HL-60 (cell line): ENCODE measurements around the gene HEYL.

Source experiments
- CTCF ChIP-seq: IDR thresholded peaks from one replicate; pipeline ENCODE4 v1.5.1; 2011; ENCODE audit warnings: low read length, control low read depth, inconsistent platforms; ENCODE audit not compliant: insufficient read depth
- GABPA ChIP-seq: IDR thresholded peaks from 2 replicates; pipeline ENCODE4 v1.6.1; 2012; ENCODE audit warnings: low read depth
- POLR2AphosphoS5 ChIP-seq: IDR thresholded peaks from 2 replicates; pipeline ENCODE4 v1.6.1; 2012; ENCODE audit warnings: low read depth
- SPI1 ChIP-seq: IDR thresholded peaks from 2 replicates; pipeline ENCODE4 v1.6.1; 2012; ENCODE audit warnings: low read depth, mild to moderate bottlenecking, borderline replicate concordance
- TF ChIP-seq, protein P1 (sequence below): IDR thresholded peaks from 2 replicates; pipeline ENCODE4 v1.6.1; 2012; ENCODE audit warnings: low read depth; ENCODE audit not compliant: insufficient replicate concordance

DNA sequence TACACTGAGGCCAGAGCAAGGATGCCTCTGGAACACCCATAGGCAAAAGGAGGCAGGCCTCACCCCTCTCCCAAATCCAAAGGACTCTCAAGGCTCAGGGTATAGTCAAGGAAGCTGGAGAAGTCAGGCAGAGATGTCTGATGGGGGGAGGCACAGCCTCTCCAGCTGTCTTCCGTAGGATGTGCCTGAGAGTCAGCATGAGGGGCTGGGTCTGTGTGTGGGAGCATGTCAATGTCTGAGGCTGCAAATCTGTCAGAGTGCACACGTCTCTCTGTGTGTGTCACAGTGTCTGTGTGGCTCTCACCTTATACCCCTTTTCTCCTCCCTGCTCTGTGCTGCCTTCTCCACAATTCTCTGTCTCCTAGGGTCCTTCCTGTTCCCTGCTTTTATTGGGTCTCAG lies 47.8 kb upstream of the HEYL start:
- TF ChIP-seq, protein P1, sequence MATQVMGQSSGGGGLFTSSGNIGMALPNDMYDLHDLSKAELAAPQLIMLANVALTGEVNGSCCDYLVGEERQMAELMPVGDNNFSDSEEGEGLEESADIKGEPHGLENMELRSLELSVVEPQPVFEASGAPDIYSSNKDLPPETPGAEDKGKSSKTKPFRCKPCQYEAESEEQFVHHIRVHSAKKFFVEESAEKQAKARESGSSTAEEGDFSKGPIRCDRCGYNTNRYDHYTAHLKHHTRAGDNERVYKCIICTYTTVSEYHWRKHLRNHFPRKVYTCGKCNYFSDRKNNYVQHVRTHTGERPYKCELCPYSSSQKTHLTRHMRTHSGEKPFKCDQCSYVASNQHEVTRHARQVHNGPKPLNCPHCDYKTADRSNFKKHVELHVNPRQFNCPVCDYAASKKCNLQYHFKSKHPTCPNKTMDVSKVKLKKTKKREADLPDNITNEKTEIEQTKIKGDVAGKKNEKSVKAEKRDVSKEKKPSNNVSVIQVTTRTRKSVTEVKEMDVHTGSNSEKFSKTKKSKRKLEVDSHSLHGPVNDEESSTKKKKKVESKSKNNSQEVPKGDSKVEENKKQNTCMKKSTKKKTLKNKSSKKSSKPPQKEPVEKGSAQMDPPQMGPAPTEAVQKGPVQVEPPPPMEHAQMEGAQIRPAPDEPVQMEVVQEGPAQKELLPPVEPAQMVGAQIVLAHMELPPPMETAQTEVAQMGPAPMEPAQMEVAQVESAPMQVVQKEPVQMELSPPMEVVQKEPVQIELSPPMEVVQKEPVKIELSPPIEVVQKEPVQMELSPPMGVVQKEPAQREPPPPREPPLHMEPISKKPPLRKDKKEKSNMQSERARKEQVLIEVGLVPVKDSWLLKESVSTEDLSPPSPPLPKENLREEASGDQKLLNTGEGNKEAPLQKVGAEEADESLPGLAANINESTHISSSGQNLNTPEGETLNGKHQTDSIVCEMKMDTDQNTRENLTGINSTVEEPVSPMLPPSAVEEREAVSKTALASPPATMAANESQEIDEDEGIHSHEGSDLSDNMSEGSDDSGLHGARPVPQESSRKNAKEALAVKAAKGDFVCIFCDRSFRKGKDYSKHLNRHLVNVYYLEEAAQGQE, result no peak
- TF ChIP-seq CTCF (no peak), GABPA (no peak), POLR2AphosphoS5 (no peak), SPI1 (no peak)
